NCI-H1930 (cell line): Measurements from ENCODE around the gene ZNF133.
"Not testable (repeated sequence)": the region's sequence is repeated elsewhere in the genome, so short reads cannot be mapped to it uniquely, and the experiment has no call there.

Experiments
- DNase-seq, 2 experiments: peaks; one replicate each; lab custom pipeline; 2025; lab: John Stamatoyannopoulos, UW

ZNF133 gene

GRCh38 chr20:18284805-18285533 lies 3.4 kb upstream of the ZNF133 start:
- DNase-seq, result peak in 1 of 2 experiments; percentile 33

DNA sequence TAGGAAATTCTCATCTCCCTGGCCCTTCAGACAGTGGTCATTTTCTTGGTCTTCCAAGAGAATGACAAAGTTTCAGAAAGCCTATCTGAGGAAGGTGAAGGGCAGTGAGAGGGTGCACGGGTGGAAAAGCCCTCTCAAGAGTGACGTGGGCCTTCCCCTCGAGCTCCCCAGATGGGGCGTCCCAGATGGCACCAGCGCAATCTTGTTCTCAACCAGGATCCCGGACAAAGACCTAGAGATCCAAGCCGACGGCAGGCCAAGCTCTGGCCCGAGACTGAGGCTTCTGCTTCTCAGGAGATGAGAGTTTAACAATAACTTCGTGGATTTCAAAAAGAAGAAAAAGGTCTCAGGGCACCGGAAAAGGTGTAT lies 797 bp upstream of the ZNF133 start:
- DNase-seq, result no peak

GRCh38 chr20:18288749-18289267 lies 481 bp downstream of the ZNF133 start:
- DNase-seq, result no peak

DNA sequence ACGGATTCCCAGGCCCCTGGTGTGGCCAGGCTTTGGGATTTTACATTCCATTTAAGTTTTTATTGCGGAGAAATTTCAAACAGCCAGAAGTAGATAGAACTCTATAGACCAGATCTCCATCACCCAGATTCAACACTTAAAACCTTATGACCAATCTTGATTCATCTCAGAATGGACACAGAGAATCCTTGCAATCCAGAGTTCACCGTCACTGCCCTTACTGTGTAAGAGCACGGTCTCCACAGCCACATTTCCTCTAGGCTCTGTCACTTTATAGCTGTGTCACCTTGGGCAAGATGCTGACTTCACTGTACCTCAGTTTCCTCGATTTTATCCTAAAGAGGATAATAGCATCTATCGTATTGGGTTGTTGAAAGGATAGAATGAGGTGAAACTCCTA lies 979 bp downstream of the ZNF133 start:
- DNase-seq, result no peak

DNA sequence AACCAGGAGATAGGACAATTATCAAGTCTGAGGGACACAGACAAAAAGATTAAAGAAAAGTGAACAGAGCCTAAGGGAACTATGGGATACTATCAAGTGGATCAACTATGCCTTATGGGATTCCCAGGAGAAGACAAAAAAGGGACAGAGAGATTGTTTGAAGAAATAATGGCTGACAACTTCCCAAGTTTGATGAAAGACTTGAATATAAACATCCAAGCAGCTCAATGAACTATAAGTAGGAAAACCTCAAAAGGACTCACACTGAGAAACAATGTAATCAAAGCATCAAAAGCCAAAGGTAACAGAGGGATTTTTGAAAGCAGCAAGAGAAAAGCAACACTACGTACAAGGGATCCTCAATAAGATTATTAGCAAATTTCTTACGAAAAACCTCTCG lies 11.0 kb downstream of the ZNF133 start:
- no peak for DNase-seq

- no peak for DNase-seq
These were observed 16.3 kb downstream of the ZNF133 start for GRCh38 chr20:18304618-18305017.

DNA sequence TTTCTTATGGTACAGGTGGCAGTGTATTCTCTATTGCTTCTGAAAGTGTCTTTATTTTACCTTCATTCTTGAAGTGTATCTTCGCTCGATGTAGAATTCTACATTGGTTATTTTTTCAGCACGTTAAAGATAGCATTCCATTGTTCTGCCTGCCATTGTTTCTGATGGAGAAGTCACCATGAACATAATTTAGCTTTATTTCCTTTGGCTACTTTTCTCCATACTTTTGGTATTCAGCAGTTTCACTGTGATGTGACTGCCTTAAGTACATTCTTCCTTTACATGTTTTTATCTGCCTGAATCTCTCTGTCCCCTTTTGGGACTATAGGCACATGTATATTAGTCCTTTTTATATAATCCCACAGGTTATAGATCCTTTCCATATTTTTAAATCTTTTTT lies 19.0 kb downstream of the ZNF133 start:
- no peak for DNase-seq

DNA sequence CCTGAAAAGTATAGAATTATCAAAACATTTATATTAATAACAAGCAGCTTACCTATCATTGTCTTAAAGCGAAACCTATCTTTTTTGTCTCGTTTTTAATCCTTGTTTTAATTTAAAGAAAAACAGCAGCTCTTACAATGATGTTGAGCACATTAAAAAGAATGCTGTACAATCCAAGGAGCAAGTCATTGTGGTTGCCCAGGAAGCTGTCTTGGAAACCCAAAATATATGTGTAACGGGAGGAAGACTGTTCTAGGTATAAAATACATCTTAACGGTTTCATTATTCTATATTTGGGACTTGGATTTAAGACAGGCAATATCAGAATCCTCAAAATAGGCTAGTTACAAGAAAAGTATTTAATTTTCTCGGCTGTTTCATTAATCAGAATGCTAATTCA lies 21.7 kb downstream of the ZNF133 start:
- DNase-seq, result no peak

- no peak for DNase-seq
These were observed 22.3 kb downstream of the ZNF133 start for GRCh38 chr20:18310592-18310991.

DNA sequence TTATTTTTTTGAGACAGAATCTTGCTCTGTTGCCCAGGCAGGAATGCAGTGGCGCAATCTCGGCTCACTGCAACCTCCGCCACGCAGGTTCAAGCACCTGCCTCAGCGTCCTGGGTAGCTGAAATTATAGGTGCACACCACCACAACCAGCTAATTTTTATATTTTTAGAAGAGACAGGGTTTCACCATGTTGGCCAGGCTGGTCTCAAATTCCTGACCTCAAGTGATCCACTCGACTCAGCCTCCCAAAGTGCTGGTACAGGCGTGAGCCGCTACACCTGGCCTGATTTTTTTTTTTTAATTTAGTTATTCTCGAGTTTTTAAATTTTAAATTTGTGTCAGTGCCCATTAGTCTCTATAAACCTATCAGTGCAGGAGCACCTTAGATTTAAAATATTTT lies 24.4 kb downstream of the ZNF133 start:
- no peak for DNase-seq

GRCh38 chr20:18313411-18313810 lies 25.1 kb downstream of the ZNF133 start:
- DNase-seq, result no peak

DNA sequence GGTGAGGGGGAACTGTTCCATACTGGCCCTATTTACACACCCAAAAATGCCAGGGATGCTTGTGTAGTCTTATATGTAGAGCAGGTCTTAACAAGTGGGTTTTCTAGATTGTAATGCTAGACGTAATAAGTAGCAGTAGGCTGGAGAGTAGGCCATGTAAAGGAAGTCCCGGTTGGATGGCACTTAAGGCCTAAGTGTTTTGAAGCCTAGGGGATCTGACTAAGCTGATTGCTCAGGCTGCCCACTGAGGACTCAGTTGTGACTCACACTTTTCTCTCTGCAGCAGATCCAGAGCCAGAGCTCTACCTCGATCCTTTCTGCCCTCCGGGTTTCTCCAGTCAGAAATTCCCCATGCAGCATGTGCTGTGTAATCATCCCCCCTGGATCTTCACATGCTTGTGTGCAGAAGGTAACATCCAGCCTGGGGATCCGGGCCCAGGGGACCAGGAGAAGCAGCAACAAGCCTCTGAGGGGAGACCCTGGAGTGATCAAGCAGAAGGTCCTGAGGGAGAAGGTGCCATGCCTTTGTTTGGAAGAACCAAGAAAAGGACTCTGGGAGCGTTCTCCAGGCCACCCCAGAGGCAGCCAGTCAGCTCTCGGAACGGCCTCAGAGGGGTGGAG lies 26.6 kb downstream of the ZNF133 start:
- no peak for DNase-seq

GRCh38 chr20:18316166-18316565 lies 27.8 kb downstream of the ZNF133 start:
- no peak for DNase-seq

DNA sequence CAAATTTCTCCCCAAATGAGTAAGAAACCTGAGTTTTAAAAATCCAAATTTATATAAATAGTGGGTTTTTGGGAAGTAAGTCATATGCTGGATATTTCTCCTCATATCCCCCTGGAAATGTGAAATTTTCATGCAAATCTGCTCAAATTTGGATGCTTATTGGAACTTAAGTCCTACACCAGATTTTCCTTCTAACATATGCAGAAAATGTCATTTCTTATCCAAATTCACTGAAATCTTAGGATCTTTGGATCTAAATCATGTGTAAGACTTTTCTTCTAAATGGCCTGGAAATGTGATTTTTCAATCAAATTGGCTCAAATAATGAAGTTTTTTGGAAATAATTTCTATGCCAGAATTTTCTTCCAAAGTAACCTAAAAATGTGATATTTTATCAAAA lies 33.0 kb downstream of the ZNF133 start:
- DNase-seq, result no peak

DNA sequence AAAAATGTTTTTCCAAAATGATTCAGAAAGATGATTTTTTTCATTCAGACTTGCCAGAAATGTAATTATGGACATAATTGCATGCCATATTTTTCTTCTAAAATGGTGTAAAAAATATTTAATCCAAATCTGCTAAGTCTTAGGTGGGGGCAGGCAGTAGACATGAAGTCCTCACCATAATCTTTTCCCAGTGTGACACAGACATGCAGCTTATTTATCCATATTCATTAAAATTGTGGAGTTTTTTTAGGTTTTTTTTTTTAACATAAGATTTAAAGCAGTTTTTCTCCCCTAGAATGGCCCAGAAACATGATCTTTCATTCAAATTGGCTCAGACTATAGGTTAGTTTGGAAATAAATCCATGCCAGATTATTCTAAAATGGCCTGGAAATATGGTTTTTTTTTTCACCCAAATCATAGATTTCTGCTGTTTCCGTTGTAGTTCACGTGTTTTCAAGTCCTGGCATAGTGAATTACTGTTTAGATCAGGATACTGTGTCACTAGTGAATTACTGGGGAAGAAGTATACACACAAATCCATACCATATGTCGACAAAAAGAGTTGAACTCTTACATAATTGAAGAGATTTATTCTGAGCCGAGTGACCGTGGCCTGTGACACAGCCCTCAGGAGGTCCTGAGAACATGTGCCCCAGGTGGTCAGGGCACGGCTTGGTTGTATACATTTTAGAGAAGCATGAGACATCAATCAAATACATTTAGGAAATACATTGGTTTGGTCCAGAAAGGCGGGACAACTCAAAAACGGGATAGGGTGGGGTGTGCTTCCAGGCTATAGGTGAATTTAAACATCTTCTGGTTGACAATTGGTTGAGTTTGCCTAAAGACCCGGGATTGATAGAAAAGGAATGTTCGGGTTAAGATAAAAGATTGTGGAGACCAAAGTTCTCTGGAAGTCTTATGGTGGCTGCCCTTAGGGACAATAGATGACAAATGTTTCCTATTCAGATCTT lies 33.9 kb downstream of the ZNF133 start:
- DNase-seq, result no peak

- DNase-seq, result no peak
These were observed 35.4 kb downstream of the ZNF133 start for GRCh38 chr20:18323705-18324104.

GRCh38 chr20:18324596-18325089 lies 36.3 kb downstream of the ZNF133 start:
- DNase-seq, result no peak

DNA sequence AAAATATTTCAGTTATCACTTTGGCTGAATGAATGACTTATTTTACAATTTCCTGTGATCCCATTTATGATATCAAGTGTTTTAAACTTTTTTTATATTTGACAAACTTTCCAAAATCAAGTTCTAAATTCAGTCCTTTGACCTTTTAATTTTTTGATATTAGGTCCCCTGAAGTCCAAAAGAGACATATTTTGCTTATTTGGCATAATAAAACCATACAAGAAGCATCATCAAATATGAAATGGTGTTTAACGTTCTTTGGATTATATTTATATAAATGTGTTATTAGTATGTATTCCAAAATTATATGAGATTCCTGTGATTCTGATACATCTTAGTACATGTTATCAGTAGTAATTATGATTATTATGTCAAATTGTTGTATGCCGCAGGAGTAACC lies 38.7 kb downstream of the ZNF133 start:
- no peak for DNase-seq

DNA sequence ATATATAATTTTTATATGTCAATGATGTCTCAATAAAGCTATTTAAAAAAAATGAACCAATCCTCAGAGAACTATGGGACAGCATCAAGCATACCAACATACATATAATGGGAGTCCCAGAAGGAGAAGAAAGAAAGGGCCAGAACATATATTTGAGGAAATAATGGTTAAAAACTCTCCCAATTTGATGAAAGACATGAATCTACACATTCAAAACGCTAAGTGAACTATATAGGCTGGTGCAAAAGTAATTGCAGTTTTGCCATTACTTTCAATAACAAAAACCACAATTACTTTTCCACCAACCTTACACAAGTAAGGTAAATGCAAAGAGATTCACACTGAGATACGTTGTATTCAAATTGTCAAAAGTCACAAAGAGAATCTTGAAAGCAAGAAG lies 43.4 kb downstream of the ZNF133 start:
- DNase-seq, result no peak

GRCh38 chr20:18349749-18350148 lies 61.4 kb downstream of the ZNF133 start:
- not testable (repeated sequence) for DNase-seq

DNA sequence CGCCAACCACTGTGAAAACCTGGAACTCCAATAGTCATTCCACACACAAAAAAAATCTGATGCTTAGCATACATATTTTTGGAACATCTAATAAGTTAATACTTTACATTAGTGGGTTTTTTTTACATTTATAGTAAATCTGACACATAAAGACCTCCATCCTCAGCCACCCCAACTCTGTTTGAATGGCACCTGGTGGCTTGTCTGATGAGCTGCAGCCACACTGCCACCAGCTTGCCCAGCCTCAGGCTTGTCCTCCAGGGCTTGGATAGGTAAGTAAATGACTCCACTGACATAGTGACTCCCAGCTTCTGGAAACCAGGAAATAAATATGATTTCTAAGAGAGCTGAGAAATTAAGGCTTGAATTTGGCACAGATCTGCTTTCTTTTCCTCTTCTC lies 71.5 kb downstream of the ZNF133 start:
- DNase-seq, result no peak

GRCh38 chr20:18360635-18361034 lies 72.3 kb downstream of the ZNF133 start:
- DNase-seq, result no peak
